D721Med (cell line): ENCODE data around the gene ELFN2.

Source experiments
- DNase-seq: peaks from one replicate; pipeline ENCODE4 v3.0.0; 2011; ENCODE audit warnings: low spot score; ENCODE audit not compliant: insufficient read length
- FAIRE-seq: peaks from 2 replicates; lab custom pipeline; 2011; peaks lifted over from hg19 to GRCh38; lab: Jason Lieb, UNC
- CTCF ChIP-seq: IDR thresholded peaks from 2 replicates; pipeline ENCODE4 v1.5.1; 2012; ENCODE audit warnings: mild to moderate bottlenecking, control low read depth; ENCODE audit not compliant: insufficient read depth; ENCODE audit errors: missing control alignments

Gene ELFN2

DNA sequence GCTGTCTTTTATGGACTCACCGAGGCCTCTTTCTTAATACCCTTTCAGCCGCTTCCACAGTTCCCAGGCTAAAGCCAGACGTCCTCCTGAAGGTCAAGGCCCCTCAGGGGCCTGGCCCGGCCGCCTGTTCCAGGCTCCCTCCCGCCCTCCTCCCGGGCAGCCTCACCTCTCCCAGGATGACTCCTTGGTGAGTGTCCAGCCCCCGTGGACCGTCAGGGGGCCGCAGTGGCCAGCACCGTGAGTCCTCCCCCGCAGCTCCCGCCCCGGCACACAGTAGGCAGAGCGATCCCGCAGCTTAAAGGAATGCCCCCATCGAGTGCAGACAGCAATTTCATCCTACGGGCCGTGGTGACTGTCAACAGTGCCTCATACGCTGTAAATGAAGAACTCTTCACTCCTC, 32.9 kb downstream of the ELFN2 start:
- TF ChIP-seq CTCF, result no peak
- DNase-seq (no peak), FAIRE-seq (no peak)

DNA sequence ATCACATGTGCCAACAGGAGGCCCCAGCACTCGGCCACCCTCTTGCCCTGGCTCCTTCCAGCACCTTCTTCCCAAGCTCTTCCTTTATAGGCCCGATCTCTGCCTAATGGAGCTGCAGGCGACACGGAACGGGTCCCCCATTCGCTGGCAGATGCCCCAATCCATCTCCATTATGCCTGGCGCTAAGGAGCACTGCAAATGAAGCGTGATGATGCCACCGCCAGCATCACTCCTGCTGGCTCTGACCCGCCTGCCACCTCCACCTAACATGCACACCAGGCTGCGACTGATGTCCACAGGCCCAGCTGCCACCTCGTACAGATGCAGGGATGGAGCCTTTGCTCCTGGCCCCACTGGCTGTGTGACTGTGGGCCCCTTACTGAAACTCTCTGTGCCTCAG, 33.5 kb downstream of the ELFN2 start:
- FAIRE-seq (no peak), DNase-seq (no peak)
- no peak for TF ChIP-seq CTCF

GRCh38 chr22:37392721-37393328, 34.5 kb downstream of the ELFN2 start:
- TF ChIP-seq CTCF, result no peak
- FAIRE-seq (no peak), DNase-seq (no peak)

- no peak for TF ChIP-seq CTCF
- no peak for DNase-seq
These were observed 35.6 kb downstream of the ELFN2 start for GRCh38 chr22:37391702-37392101.

DNA sequence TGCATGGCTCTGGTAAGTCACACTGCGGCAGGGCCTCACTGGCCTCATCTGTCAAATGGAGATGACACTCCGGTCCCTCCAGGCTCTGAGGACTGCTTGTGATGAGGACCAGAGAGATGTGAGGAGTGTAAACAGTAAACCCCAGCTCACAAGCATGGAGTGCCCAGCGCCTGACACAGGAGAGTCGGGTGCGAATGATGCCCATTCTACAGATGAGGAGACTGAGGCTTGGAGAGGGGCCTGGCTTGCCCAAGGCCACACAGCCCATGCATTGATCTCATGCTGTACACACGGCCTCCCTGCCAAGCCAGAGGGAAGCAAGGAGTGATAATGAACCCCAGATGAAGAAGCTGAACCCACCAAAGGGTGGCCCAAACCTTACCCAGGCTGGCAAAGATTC, 37.2 kb downstream of the ELFN2 start:
- no peak for TF ChIP-seq CTCF
- DNase-seq, result no peak
- FAIRE-seq, result no peak

More at GRCh38 chr22:37391702-37392101, 35.6 kb downstream of the ELFN2 start:
- no peak for FAIRE-seq

DNA sequence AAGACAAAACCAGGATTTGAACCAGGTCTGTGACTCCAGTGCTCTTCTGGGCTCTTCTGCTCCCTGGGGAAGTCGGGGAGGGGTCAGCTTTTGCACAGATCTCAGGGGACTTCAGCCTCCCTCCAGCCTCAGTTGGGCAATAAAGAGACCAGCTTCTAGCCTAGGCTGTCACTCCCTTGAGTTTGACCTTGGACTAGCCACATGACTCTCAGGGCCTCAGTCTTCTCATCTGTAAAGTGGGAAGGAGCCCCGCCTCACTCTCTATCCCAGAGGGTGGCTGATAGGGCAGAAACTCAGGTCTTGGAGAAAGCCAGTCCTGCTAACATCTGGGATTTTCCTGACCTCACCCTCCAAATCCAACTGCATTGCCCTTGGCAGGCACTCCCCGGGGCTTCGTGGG, 38.7 kb downstream of the ELFN2 start:
- DNase-seq (no peak), FAIRE-seq (no peak)
- TF ChIP-seq CTCF, result no peak

DNA sequence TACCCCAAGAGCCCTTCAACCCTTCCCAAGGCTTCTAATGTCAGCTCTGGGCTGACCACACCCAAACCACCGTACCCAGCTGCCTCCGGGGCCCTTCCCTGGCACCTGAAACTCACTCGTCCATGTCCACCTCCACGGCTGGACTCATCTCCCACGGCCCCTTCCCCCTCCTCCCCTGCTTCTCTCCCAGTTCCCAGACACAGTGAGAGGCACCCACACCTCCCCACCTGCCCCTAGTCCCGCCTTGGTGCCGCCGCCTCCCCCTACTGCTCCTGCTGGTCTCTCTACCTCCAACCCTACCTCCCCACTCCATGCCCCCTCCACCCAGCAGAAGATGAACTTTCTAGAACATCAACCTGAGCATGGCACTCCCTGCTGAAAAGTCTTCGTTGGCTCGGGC, 39.5 kb downstream of the ELFN2 start:
- FAIRE-seq (no peak), DNase-seq (no peak)
- TF ChIP-seq CTCF, result no peak
